IPS-15b (cell line): ENCODE data around the gene ARHGAP27.

ENCODE experiments used
- H3K27me3 ChIP-seq: one replicate; pipeline ENCODE4 v1.6.1; 2013; ENCODE audit warnings: low read length; ENCODE audit not compliant: control insufficient read depth, insufficient read depth
- H3K36me3 ChIP-seq: one replicate; pipeline ENCODE4 v1.6.1; 2013; ENCODE audit warnings: low read length; ENCODE audit not compliant: control insufficient read depth, insufficient read depth
- H3K4me1 ChIP-seq: one replicate; pipeline ENCODE4 v1.6.1; 2013; ENCODE audit warnings: mild to moderate bottlenecking, low read length; ENCODE audit not compliant: control insufficient read depth, insufficient read depth
- H3K4me3 ChIP-seq: one replicate; pipeline ENCODE4 v1.5.1; 2013; ENCODE audit warnings: low read depth, low read length
- H3K9ac ChIP-seq: one replicate; pipeline ENCODE4 v1.6.1; 2013; ENCODE audit warnings: low read depth, mild to moderate bottlenecking, low read length
- H3K9me3 ChIP-seq: one replicate; pipeline ENCODE4 v1.6.1; 2013; ENCODE audit warnings: mild to moderate bottlenecking, low read length; ENCODE audit not compliant: control insufficient read depth, insufficient read depth

ARHGAP27 gene

GRCh38 chr17:45425125-45425983, 7.3 kb downstream of the ARHGAP27 start:
- peaks cover 3% of the 10 kb centered on the region for H3K4me1 ChIP-seq
- no peaks in the 10 kb centered on the region for H3K9me3 ChIP-seq
- peak overlapping the region; percentile 54 for H3K4me3 ChIP-seq
- H3K36me3 ChIP-seq = no peaks in the 10 kb centered on the region
- peaks cover 25% of the 10 kb centered on the region for H3K27me3 ChIP-seq
- peak overlapping the region; percentile 73 for H3K9ac ChIP-seq

DNA sequence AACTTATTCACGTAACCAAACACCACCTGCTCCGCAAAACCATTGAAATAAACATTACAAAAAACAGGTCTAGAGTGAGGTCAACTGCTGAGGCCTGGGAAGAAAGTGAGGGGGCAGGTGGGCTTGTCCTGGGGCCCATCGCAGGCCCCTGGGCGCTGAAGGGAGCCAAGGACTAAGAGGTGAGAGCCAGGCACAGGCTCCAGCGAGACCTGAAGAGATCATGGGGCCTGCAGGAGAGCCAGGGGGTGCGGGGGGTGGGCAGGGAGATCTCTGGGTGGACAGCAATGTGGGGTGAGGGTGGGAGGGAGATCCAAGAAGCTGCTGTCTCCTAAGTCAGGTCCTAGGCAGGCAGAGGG, 7.9 kb downstream of the ARHGAP27 start:
- H3K27me3 ChIP-seq = peaks cover 20% of the 10 kb centered on the region

GRCh38 chr17:45423975-45424335, 8.7 kb downstream of the ARHGAP27 start:
- Histone ChIP-seq H3K9me3 (no peaks in the 10 kb centered on the region), H3K9ac (no peak overlapping the region), H3K4me3 (no peak overlapping the region), H3K36me3 (no peaks in the 10 kb centered on the region), H3K4me1 (peaks cover 3% of the 10 kb centered on the region), H3K27me3 (peaks cover 14% of the 10 kb centered on the region)

More for the DNA sequence above, 7.9 kb downstream of the ARHGAP27 start:
- H3K9me3 ChIP-seq = no peaks in the 10 kb centered on the region
- H3K4me3 ChIP-seq = peak overlapping the region; percentile 54
- no peak overlapping the region for H3K9ac ChIP-seq
- H3K36me3 ChIP-seq = no peaks in the 10 kb centered on the region
- peaks cover 3% of the 10 kb centered on the region for H3K4me1 ChIP-seq

- peaks cover 9% of the 10 kb centered on the region for H3K27me3 ChIP-seq
- peaks cover under 1% of the 10 kb centered on the region for H3K4me1 ChIP-seq
- no peaks in the 10 kb centered on the region for H3K9me3 ChIP-seq
- H3K36me3 ChIP-seq = no peaks in the 10 kb centered on the region
- H3K9ac ChIP-seq = no peak overlapping the region
- H3K4me3 ChIP-seq = no peak overlapping the region
These were observed 9.2 kb downstream of the ARHGAP27 start for GRCh38 chr17:45423304-45423974.

DNA sequence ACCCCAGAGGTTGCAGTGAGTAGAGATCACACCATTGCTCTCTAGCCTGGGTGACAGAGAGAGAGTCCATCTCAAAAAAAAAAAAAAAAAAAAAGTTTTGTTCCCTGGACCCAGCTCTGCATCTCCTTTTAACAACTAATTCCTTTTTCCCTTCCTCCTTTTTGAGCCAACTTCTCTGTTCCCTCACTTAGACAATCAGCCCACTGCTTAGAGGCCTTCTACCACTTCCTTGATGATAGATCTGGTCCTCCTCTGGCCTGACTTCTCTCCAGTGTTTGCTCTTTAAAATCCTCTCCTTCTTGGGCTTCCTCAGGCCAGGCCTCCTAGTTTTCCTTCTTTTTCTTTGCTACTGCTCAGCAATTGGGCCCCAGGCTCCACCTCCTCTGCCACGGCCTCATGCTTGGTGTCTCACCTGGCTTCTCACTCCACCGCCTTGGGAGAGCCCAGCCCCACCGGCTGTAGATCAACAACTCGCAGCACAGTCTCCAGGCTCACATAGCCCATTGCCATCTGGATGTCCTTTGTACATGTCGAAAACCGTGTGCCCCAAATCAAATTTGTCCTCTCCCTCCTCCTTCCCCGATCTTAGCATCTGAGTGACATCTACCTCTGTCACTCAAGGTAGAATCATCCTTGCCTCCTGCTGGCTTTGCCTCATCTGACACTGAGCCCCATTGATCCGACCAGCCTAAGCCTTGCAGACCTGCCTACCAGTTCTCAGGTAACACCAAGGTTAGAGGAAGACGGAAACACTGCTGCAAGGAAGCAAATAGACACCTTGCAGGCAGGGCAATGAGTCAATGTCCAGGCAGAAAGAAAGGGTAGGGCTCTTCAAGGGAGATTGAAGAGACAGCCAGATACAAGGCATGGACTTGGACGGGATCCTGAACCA, 17.4 kb downstream of the ARHGAP27 start:
- H3K9me3 ChIP-seq = no peaks in the 10 kb centered on the region
- H3K36me3 ChIP-seq = no peaks in the 10 kb centered on the region
- no peak overlapping the region for H3K9ac ChIP-seq
- peaks cover 6% of the 10 kb centered on the region for H3K4me1 ChIP-seq
- H3K27me3 ChIP-seq = no peaks in the 10 kb centered on the region
- H3K4me3 ChIP-seq = no peak overlapping the region

GRCh38 chr17:45413498-45413923, 19.2 kb downstream of the ARHGAP27 start:
- Histone ChIP-seq H3K9me3 (no peaks in the 10 kb centered on the region), H3K36me3 (no peaks in the 10 kb centered on the region), H3K9ac (no peak overlapping the region), H3K4me1 (peaks cover 6% of the 10 kb centered on the region), H3K4me3 (no peak overlapping the region), H3K27me3 (no peaks in the 10 kb centered on the region)

DNA sequence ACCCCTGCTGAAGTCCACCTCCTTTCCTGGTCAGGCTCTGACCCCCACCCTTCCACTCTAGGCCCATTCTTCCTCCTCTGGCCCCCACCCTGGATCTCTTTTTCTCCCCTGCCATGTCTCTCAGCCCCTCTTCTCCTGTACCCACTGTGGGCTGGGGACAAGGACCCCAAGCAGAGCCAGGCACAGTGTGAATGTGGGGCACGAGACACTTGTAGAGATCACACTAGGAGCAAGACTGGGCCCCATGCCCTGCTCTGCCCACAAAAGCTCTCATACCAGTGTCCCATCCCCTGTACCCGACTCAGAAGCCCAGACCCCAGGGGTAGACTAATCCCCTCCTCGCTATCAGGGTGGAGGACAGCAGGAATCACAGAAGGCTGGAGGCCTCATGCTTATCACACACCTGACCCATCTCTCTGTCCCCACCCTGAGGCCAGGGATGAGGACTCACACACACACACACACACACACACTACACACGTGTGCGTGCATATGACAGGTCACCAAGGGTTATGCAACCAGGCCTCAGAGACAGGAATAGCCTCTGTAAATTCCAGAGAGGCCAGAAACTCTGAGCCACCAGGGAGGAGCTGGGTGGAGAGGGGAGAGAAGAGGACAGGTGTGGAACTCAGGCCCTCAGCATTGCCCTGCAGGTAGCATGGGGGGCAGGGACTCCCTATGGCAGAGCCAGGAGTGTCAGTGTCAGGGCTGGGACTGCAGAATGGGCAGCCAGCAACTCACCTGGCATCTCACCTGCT, 21.1 kb downstream of the ARHGAP27 start:
- no peaks in the 10 kb centered on the region for H3K9me3 ChIP-seq
- no peak overlapping the region for H3K9ac ChIP-seq
- H3K27me3 ChIP-seq = no peaks in the 10 kb centered on the region
- no peak overlapping the region for H3K4me3 ChIP-seq
- H3K36me3 ChIP-seq = no peaks in the 10 kb centered on the region
- peaks cover 6% of the 10 kb centered on the region for H3K4me1 ChIP-seq

DNA sequence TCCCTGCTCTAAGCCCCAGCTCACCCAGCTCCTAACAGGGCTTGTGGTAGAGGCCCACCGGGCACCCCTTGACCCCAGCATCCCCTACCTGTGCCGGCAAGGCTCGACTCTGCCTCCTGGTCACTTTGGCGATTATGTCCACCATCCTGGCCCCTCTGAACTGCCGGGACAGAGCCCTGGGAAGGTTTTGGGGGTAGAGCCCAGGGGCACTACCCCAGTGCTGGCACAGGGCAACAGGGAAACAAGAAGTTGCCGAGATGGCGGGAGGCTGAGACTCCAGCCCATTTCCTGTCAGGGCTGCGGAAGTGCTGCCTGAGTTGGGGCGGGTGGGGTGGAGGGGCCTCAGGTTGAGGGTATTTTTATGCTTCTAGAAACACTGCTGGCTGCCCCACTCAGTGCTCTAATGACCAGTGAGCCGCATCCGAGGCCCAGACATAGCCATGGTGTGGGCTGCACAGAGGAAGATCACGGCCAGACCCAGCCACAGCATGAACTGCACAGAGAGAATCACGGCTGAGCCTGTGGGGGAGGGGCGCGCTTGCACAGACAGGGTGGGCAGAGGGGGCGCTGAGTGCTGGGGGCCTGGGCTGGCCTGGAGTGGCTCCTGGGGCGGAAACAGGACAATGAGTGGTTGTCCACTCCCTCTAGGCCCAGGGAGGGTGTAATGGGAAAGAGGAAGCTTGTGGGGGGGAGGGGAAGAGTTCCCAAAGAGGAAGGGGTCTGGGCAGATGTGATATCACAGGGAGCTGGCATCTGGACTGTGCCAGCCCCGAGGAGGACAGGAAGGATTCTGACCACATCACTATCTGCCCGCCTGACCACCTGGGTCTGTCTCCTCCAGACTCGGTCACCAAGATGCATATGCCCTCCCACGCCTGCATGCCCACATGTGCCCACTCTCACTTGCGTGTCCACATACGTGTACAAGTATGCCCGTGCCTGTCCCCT, 22.3 kb downstream of the ARHGAP27 start:
- H3K9me3 ChIP-seq = no peaks in the 10 kb centered on the region
- H3K4me3 ChIP-seq = no peak overlapping the region
- no peaks in the 10 kb centered on the region for H3K36me3 ChIP-seq
- H3K27me3 ChIP-seq = no peaks in the 10 kb centered on the region
- H3K9ac ChIP-seq = no peak overlapping the region
- H3K4me1 ChIP-seq = peaks cover 4% of the 10 kb centered on the region

DNA sequence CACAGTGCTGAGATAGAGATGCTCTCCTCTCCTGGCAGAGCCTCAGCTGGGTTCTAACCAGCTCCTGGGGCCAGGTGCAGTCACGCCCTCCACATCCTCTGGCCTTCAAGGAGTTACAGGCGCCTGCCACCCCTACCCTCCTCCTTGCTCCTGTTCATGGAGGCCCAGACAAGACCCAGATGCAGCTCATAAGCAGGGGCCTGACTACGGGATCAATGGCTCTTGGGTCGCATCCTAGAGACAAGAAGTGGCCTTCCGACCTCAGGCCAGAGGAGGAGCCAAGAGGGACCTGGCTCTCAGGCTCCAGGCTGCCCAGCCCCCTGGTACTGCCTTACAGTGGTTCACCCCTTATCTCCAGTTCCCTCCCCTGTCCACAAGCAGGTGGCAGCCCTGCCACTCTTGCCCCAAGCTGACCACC, 23.0 kb downstream of the ARHGAP27 start:
- H3K9ac ChIP-seq = no peak overlapping the region
- H3K36me3 ChIP-seq = peaks cover 2% of the 10 kb centered on the region
- H3K27me3 ChIP-seq = no peaks in the 10 kb centered on the region
- no peaks in the 10 kb centered on the region for H3K9me3 ChIP-seq
- H3K4me1 ChIP-seq = peaks cover 4% of the 10 kb centered on the region
- H3K4me3 ChIP-seq = no peak overlapping the region

- H3K36me3 ChIP-seq = peaks cover 5% of the 10 kb centered on the region
- H3K9me3 ChIP-seq = no peaks in the 10 kb centered on the region
- peaks cover 5% of the 10 kb centered on the region for H3K4me1 ChIP-seq
- H3K4me3 ChIP-seq = no peak overlapping the region
- no peak overlapping the region for H3K9ac ChIP-seq
- no peaks in the 10 kb centered on the region for H3K27me3 ChIP-seq
These were observed 23.9 kb downstream of the ARHGAP27 start for GRCh38 chr17:45408611-45409421.
